Measurements from ENCODE around the gene DGKG.

The DGKG gene

GRCh38 chr3:186361762-186362536 lies at the start of gene DGKG:
TSS of gene DGKG (minus strand) at chr3:186362234. CDS start at chr3:186320459, 41,775 bp downstream.
- DNase-seq: peak; percentile 17

GRCh38 chr3:186411089-186411488 lies 49.1 kb upstream of the DGKG start:
- no peak for DNase-seq

GRCh38 chr3:186406669-186407635 lies 44.9 kb upstream of the DGKG start:
- DNase-seq: no peak

GRCh38 chr3:186401556-186401955 lies 39.5 kb upstream of the DGKG start:
- no peak for DNase-seq

- no peak for DNase-seq
These were observed 38.6 kb upstream of the DGKG start for GRCh38 chr3:186400662-186401061.

- DNase-seq: no peak
These were observed 38.0 kb upstream of the DGKG start for GRCh38 chr3:186400026-186400425.

GRCh38 chr3:186394566-186395217 lies 32.7 kb upstream of the DGKG start:
- no peak for DNase-seq

GRCh38 chr3:186386883-186387560 lies 25.0 kb upstream of the DGKG start:
- DNase-seq: no peak

- no peak for DNase-seq
These were observed 24.0 kb upstream of the DGKG start for GRCh38 chr3:186385856-186386602.

GRCh38 chr3:186383026-186383993 lies 21.3 kb upstream of the DGKG start:
- no peak for DNase-seq

- no peak for DNase-seq
These were observed 20.3 kb upstream of the DGKG start for GRCh38 chr3:186382217-186382885.

GRCh38 chr3:186381424-186382216 lies 19.6 kb upstream of the DGKG start:
- DNase-seq: no peak

- no peak for DNase-seq
These were observed 18.8 kb upstream of the DGKG start for GRCh38 chr3:186380622-186381380.

GRCh38 chr3:186375443-186375842 lies 13.4 kb upstream of the DGKG start:
- no peak for DNase-seq

GRCh38 chr3:186374376-186374775 lies 12.3 kb upstream of the DGKG start:
- no peak for DNase-seq

GRCh38 chr3:186369217-186369616 lies 7.2 kb upstream of the DGKG start:
- DNase-seq: no peak

- no peak for DNase-seq
These were observed 6.7 kb upstream of the DGKG start for GRCh38 chr3:186368717-186369116.

GRCh38 chr3:186368176-186368575 lies 6.1 kb upstream of the DGKG start:
- no peak for DNase-seq

Measured in activated naive CD4-positive, alpha-beta T cell treated with Interleukin-2 at 50 U/mL for 16 hours (primary cell).